Keratinocyte (primary cell): ENCODE results near the gene MOAP1. TPM values are rescaled to one million over a fixed set of nuclear protein-coding genes. Genes with fewer than 3 reads are reported as not detected.

Experiments
- DNase-seq: peaks from one replicate; pipeline ENCODE4 v3.0.0-alpha.2; 2011; ENCODE audit warnings: low read depth, missing footprints, low spot score
- FAIRE-seq: peaks from 2 replicates; lab custom pipeline; 2011; peaks lifted over from hg19 to GRCh38; lab: Jason Lieb, UNC
- H2AFZ ChIP-seq: 2 replicates; pipeline ENCODE4 v1.6.0; 2012; ENCODE audit warnings: low read length, control low read depth, inconsistent platforms; ENCODE audit not compliant: control insufficient read depth
- H3K27ac ChIP-seq: 2 replicates; pipeline ENCODE4 v1.5.1; 2011; ENCODE audit warnings: low read length; ENCODE audit not compliant: control insufficient read depth, insufficient read depth
- H3K27me3 ChIP-seq: 3 replicates; pipeline ENCODE4 v1.6.0; 2011; ENCODE audit warnings: low read length; ENCODE audit not compliant: control insufficient read depth, insufficient read depth; ENCODE audit errors: extremely low read depth
- H3K36me3 ChIP-seq, 2 experiments: 2 replicates in 1 of 2; 3 replicates in 1 of 2; pipeline ENCODE4 v1.5.1; 2011; ENCODE audit warnings: low read length in 2 of 2, mild to moderate bottlenecking in 1 of 2; ENCODE audit not compliant: control insufficient read depth in 2 of 2, insufficient read depth in 2 of 2; ENCODE audit errors: extremely low read depth in 1 of 2
- H3K4me1 ChIP-seq: 3 replicates; pipeline ENCODE4 v1.5.1; 2011; ENCODE audit warnings: low read length; ENCODE audit not compliant: control insufficient read depth, insufficient read depth; ENCODE audit errors: extremely low read depth
- H3K4me2 ChIP-seq: 3 replicates; pipeline ENCODE4 v1.6.0; 2011; ENCODE audit warnings: low read depth, low read length; ENCODE audit not compliant: control insufficient read depth, insufficient read depth; ENCODE audit errors: extremely low read depth
- H3K4me3 ChIP-seq, 3 experiments: fragments of 200-600 bp in 1 of 3; sonication (generic) in 1 of 3; 2 replicates in 2 of 3; 3 replicates in 1 of 3; pipeline ENCODE4 v1.5.1; 2011 to 2016; ENCODE audit warnings: low read length in 3 of 3, mild to moderate bottlenecking in 3 of 3, control low read depth in 2 of 3, inconsistent platforms in 1 of 3, low read depth in 1 of 3, mixed read lengths in 1 of 3, mixed run types in 1 of 3, moderate library complexity in 1 of 3; ENCODE audit not compliant: control insufficient read depth in 2 of 3, insufficient read depth in 2 of 3; ENCODE audit errors: extremely low read depth in 1 of 3
- H3K79me2 ChIP-seq: 2 replicates; pipeline ENCODE4 v1.6.0; 2012; ENCODE audit warnings: low read length; ENCODE audit not compliant: control insufficient read depth, insufficient read depth
- H3K9ac ChIP-seq: 3 replicates; pipeline ENCODE4 v1.6.0; 2011; ENCODE audit warnings: low read length; ENCODE audit not compliant: control insufficient read depth, insufficient read depth; ENCODE audit errors: extremely low read depth
- H3K9me1 ChIP-seq: 3 replicates; pipeline ENCODE4 v1.6.0; 2011; ENCODE audit warnings: low read length; ENCODE audit not compliant: control insufficient read depth, insufficient read depth; ENCODE audit errors: extremely low read depth
- H3K9me3 ChIP-seq: 2 replicates; pipeline ENCODE4 v1.5.1; 2012; ENCODE audit warnings: low read depth, low read length; ENCODE audit not compliant: control insufficient read depth
- H4K20me1 ChIP-seq: 3 replicates; pipeline ENCODE4 v1.6.0; 2011; ENCODE audit warnings: low read length; ENCODE audit not compliant: control insufficient read depth, insufficient read depth; ENCODE audit errors: extremely low read depth
- CTCF ChIP-seq, 3 experiments: IDR thresholded peaks in 1 of 3; conservative IDR thresholded peaks in 1 of 3; optimal IDR thresholded peaks in 1 of 3; 2 replicates in 2 of 3; 3 replicates in 1 of 3; pipeline versions ENCODE3 to v1.5.1; 2011; ENCODE audit warnings: low read length in 3 of 3, mild to moderate bottlenecking in 3 of 3, moderate library complexity in 2 of 3, control low read depth in 1 of 3, inconsistent platforms in 1 of 3; ENCODE audit not compliant: insufficient read depth in 2 of 3; ENCODE audit errors: extremely low read depth in 1 of 3
- EZH2 ChIP-seq: IDR thresholded peaks from one replicate; pipeline ENCODE4 v1.6.1; 2012; ENCODE audit warnings: inconsistent platforms, mild to moderate bottlenecking, low read length, moderate library complexity
- dilution Hi-C: fragments of 300-500 bp; cut with MboI; formaldehyde crosslinking; loops from one replicate; pipeline ENCODE4 v1.7.0; 2020; ENCODE audit warnings: low sequenced_read_pairs; ENCODE audit not compliant: extremely low pct_ligation_motif_present
- polyA plus RNA-seq, 5 experiments: library from polyadenylated mRNA; depleted of rRNA in 3 of 5; stranded (reverse) in 3 of 5; stranded (forward) in 1 of 5; unstranded in 1 of 5; fragments of >200 nt; gene quantifications; 1 replicate in 1 of 5; 2 replicates in 3 of 5; 3 replicates in 1 of 5; pipeline versions ENCODE4 v1.2.1 to v1.2.3, GENCODE V29; 2011 to 2012; ENCODE audit warnings: missing spikeins in 2 of 5, low read depth in 1 of 5, low replicate concordance in 1 of 5

Gene MOAP1
- polyA plus RNA-seq, 1 donor (not counting 4 experiments of a cell fraction or from before 2014, with no cell fraction given), result 17.2 TPM

DNA sequence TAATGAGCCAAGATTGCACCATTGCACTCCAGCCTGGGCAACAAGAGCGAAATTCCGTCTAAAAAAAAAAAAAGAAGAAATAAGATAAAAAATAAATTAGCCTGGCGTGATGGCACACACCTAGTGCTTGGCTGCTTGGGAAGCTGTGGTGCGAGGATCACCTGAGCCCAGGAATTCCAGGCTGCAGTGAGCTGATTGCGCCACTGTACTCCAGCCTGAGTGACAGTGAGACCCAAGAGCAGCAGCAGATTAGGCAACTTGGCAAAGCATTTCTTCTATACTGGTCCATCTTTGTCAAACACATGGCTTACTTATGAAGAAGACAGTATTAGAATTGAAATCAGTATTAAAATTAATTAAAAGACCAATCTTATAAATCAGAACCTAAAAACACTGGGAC lies 15.9 kb upstream of the MOAP1 start:
- DNase-seq (no peak), FAIRE-seq (no peak)
- dilution Hi-C loops, result no loop called here
- H3K36me3 ChIP-seq, result no peaks in the 10 kb centered on the region
- H3K27ac ChIP-seq, result no peak overlapping the region
- H3K9me3 ChIP-seq, result no peaks in the 10 kb centered on the region
- no peaks in the 10 kb centered on the region for H4K20me1 ChIP-seq
- no peak overlapping the region for H3K9ac ChIP-seq
- peaks cover 10% of the 10 kb centered on the region for H3K79me2 ChIP-seq
- no peak overlapping the region for H3K4me3 ChIP-seq
- H3K9me1 ChIP-seq, result no peaks in the 10 kb centered on the region
- H3K27me3 ChIP-seq, result no peaks in the 10 kb centered on the region
- TF ChIP-seq EZH2 (no peak), CTCF (optimal IDR thresholded peaks at IDR 0.05 in 1 of 3, IDR thresholded peaks at IDR 0.05 in 1 of 3, conservative IDR thresholded peaks at IDR 0.05 in 1 of 3; ENCODE audit: extremely low read depth in 1 of 3, insufficient read depth in 2 of 3, low read length in 3 of 3) (no peak)
- no peak overlapping the region for H3K4me2 ChIP-seq
- H3K4me1 ChIP-seq, result no peaks in the 10 kb centered on the region
- H2AFZ ChIP-seq, result no peak overlapping the region

- H3K4me1 ChIP-seq, result no peaks in the 10 kb centered on the region
- H3K9ac ChIP-seq, result no peak overlapping the region
- no peaks in the 10 kb centered on the region for H3K9me3 ChIP-seq
- DNase-seq (no peak), FAIRE-seq (no peak)
- dilution Hi-C loops, result no loop called here
- H3K4me3 ChIP-seq, result no peak overlapping the region
- no peaks in the 10 kb centered on the region for H3K79me2 ChIP-seq
- no peaks in the 10 kb centered on the region for H3K9me1 ChIP-seq
- H3K27me3 ChIP-seq, result no peaks in the 10 kb centered on the region
- TF ChIP-seq EZH2 (no peak), CTCF (optimal IDR thresholded peaks at IDR 0.05 in 1 of 3, IDR thresholded peaks at IDR 0.05 in 1 of 3, conservative IDR thresholded peaks at IDR 0.05 in 1 of 3; ENCODE audit: extremely low read depth in 1 of 3, insufficient read depth in 2 of 3, low read length in 3 of 3) (no peak)
- H3K36me3 ChIP-seq, result no peaks in the 10 kb centered on the region
- H3K27ac ChIP-seq, result no peak overlapping the region
- H2AFZ ChIP-seq, result no peak overlapping the region
- no peak overlapping the region for H3K4me2 ChIP-seq
- H4K20me1 ChIP-seq, result no peaks in the 10 kb centered on the region
These were observed 14.3 kb upstream of the MOAP1 start for GRCh38 chr14:93199031-93199430.
